NCI-H1048 (cell line): ENCODE data around the gene SETBP1.

ENCODE experiments used
- DNase-seq: peaks from one replicate; lab custom pipeline; 2025; lab: John Stamatoyannopoulos, UW

SETBP1 gene

GRCh38 chr18:44842588-44843412 is 162.1 kb downstream of the SETBP1 start:
- DNase-seq, result no peak

DNA sequence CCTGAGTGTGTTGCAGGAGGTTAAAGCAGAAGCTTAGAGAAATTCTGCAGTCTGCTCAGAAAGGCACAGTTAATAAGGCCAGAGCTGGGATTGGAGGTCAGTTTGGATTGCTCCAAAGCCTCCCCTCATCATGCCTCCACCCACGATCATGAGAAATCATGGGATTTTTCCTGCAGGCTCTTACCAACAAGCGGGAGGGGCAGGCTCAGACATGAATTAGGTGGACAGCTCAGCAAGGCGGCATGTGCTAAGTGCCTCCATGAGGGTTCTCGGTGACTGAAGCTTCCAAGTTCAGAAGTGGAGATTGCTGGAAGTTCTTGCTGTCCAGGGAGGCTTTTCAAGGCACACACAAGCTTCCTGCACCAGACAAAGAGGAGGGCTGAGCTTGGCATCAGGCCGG is 163.8 kb downstream of the SETBP1 start:
- DNase-seq, result no peak

DNA sequence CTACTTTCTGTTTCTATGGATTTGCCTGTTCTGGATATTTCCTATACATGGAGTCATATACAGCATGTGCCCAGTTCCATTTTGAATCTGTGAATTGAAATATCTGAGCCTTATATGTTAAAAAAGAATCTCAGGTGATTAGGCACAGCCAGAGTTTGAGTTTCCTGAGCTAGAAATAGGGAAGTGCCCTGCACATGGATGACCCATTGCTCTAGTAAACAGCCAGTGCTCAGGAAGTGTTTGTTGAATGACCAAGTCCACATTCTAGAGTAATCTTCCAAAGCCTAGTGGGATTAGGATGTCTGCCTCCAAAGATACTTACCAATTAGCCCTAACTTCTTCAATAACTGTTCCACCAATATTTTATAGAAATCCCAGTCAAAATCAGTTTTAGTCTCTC is 165.8 kb downstream of the SETBP1 start:
- DNase-seq, result no peak

- no peak for DNase-seq
These were observed 168.1 kb downstream of the SETBP1 start for GRCh38 chr18:44848644-44849335.

DNA sequence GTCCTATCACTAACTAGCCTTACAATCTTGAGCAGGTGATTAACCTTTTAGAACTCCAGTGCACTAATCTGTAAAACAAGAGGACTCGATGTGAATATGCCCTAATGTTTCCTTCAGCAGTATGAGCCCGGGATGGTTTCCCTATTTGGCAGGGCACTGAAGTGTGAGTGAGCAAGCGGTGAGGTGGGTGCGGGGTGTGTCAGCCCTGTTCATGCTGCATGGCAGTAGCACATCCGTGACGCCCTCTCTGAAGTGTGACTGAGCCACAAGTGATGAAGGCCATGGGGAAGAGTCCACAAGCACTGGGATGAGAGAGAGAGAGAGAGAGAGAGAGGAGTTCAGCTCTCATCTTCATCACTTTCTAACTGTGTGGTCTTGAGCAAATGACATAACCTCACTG is 168.7 kb downstream of the SETBP1 start:
- DNase-seq, result no peak

GRCh38 chr18:44850001-44850400 is 169.3 kb downstream of the SETBP1 start:
- DNase-seq, result no peak

- DNase-seq, result no peak
These were observed 171.4 kb downstream of the SETBP1 start for GRCh38 chr18:44851856-44852621.

- DNase-seq, result no peak
These were observed 172.1 kb downstream of the SETBP1 start for GRCh38 chr18:44852818-44853217.

DNA sequence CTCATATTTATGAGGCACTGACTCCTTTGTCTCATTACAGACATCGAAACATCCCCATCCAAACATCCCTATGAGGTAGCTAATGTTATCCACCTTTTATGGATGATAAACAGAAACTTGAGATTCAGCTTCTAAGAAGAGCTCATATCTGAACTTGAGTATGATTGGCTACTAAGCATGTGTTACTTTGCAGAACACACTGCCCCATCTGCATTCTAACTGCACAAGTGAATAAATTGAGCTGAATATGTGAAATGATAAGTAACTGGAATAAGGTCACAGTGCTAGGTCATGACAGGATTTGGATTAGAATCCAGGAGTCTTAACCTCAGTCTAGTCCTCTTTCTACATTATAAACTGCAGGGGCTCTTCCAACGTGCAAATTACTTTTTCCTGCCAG is 172.7 kb downstream of the SETBP1 start:
- no peak for DNase-seq

GRCh38 chr18:44855681-44856080 is 175.0 kb downstream of the SETBP1 start:
- no peak for DNase-seq

GRCh38 chr18:44856157-44856556 is 175.5 kb downstream of the SETBP1 start:
- DNase-seq, result no peak

DNA sequence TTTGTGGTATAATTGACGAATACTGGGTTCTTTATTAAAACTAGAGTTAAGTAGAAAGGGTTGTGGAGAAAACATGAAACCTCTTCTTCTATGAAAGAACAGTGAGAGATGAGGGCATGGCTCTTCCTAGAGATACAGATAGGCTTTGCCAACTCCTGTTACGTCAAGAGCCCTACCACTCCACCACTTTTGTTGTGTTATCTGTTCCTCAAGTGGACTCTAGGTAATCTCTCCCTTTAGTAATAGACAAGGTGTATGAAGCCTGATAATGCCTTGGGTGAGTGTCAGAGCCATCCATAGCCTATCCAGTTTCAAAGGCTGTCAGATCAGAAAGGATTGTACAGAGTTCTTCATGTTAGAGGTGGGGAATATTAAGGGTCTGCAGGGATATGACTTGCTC is 176.4 kb downstream of the SETBP1 start:
- no peak for DNase-seq

DNA sequence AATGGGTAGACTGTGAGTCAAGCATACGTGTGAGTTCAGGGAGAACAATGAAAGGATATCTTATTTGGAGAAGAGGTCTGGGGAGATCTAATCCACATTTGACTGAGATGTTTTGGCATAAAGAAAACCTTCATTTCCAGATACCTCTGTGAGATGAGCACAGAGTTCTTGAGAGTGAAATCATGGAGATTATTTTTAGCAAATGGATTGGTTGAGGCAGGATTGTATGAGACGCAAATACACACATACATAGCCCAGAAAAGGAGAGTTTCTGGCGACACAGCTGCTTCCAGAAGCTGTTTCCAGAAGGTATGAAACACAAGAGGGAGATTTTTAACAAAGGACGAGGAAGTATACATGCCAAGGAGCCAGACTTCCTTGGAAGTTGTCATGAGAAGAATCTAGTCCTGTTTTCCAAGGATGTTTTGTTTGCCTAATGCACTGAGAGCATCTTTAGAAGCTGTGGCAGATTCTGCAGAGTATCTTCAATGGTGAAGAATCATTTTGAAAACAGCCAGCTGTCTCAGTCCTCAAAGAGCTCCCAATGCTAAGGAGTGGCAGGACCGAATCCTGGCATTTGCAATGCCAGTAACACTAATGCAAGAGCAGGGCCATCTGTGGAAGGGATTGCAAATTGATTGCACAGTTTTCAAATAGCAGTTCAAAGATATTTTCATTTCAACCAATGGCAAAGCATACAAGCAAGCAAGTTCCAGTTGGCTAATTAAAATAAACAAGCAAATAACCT is 177.2 kb downstream of the SETBP1 start:
- DNase-seq, result no peak

DNA sequence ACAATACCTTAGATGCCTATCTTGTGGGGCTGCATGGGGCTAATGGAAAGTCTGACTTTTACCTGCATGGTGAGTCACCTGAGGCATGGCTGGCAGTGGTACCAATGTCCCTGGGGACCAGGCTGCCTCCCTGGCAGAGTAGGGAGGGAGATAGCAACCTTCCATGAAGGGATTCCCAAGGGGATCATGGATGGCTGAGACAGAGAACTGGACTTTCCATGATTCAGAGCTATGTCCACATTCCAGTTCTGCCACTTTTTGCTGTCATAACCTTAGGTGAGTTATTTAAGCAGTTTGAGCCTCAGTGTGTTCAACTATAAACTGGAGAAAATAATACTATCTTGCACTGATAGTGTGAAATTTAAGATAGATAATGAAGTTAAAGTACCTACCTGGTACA is 178.6 kb downstream of the SETBP1 start:
- DNase-seq, result no peak

DNA sequence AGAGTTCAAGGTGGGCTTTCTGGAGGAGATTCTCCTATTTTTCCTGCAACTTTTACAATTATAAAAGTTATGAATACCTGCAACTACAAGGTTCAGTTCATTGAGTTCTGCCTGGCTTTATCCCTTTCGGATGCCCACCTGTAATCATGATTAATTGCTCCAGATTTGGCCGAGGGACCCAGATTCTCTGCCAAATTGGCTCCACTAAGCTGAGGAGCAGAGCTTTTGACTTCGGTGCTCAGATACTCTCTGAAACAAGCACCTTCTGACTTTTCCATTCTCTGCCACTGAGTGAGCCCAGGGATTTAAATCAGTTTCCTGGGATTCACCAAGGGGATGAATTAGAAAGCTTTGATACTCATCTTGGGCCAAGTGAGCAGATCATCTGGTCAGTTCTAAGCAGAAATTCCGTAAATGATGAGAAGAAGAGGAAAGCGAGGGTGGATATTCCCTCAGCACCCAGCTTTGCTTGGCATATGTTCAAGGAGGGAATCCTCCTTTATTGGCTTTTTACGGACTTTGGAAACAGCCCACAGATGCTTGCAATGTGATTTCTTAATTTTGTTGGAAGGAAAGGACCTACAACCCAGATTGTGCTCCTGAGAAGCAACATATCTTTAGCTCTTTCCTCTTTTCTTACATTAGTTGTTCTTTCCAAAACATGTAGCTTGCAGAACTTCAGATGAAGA is 179.2 kb downstream of the SETBP1 start:
- DNase-seq, result no peak

- DNase-seq, result no peak
These were observed 181.4 kb downstream of the SETBP1 start for GRCh38 chr18:44862112-44862511.

DNA sequence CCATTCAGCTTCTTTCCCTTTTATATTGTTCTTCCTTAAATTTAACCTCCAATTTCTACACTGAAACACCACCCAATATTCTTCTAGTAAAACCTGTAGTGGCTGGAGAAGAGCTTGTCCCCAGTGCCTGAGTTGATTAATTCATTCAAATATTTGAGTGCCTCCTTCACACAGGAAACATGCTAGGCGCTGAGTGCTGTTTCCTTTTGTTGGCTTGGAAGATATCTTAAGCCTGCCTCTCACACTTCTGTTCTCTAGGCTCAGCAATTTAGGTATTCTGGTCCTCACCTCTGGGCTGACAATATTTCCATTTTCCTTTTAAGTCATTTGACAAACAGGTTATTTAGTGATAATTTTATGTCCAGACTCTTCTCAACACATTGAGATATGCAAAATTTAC is 185.4 kb downstream of the SETBP1 start:
- DNase-seq, result no peak

DNA sequence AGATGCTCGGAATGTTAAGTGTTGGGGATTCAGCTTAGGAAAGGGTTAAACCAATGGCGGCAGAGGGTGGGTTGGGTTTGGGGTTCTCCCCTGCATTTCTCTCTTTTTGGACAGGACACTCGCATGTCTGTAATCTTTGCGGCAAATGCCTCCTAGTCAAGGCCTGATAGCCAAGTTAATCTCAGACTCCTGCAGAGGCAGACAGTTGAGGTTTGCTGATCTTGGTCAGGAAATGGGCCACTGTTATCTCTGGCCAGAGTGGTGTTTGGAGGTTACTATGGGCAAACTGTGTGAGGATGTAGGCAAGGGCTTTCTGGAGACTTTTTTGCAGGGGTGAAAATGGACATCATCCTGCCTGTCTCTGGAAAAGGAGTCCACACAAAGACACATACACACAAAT is 188.8 kb downstream of the SETBP1 start:
- DNase-seq, result no peak

DNA sequence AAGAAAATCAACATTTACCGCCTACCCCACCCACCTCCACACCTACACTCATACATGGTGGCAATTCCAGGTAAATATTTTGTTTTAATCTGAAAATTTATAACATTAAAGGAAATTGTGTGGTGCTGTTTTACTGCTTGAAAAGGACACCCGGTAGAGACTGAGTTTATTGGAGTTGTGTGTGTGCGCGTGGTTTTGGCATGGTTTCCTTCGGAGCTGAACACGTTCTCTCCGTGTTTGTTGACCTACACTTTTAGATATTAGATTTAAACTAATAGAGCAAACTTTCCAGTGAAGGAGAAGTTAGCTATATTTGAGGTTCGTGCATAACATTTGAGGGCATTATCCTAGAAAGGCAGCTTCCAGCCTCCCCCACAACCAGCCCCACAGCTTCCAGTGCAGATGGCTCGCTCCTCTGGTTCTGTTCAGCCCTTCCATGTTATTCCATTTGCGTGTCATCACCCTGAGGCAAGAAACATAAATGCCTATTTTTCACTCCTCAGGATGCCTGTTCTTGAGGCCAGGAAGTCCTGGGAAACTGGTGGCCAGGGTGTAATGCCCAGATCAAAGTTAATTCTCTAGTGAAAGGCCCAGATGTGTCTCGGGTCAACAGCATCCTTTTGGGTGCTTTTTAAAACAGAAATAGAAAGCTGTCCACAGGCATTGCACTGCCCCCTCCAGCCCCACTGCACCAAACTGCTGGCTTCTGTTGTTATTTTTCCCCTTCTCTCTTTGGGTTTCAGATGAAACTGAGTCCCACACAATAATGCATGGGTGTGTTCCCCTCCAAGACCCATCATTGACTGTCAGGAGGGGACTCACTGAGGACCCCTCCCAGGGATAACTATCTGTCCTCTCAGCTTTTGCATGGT is 190.2 kb downstream of the SETBP1 start:
- DNase-seq, result no peak

DNA sequence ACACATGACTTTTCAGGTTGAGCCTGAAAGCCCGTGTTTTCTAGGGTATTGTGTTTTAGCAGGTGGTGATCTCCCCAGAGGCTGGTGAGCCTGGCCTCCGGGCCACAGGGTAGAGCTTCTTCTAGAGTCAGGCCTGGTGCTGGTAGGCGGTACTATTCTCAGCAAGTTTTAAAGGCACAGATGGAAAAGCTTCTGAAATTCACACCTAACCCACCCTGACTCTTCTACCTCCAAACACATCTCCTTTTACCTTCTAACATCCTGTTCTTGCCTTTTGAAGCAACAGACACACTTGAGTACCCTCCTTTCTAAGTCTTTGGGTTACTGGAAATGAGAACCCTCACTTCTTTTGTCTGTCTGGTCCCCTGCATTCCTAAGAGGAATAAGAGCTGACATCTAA is 191.1 kb downstream of the SETBP1 start:
- DNase-seq, result no peak

DNA sequence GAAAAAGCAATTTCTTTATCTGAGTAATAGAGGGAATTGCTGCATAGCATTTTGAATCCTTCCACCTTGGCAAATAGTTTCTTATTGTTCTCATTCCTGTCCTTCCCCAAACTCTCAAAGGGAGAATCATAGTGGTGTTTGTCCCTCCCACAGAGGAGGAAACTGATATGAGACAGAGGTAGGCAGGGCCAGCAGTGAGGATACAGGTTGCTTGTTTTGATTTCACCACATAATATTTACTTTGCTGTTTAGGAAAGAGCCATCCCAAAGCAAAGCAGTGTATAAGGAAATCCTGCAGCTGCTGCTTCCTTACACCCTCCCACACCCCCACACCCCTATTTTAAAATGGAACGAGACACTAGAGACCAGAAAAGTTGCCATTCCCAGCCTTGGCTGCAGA is 195.3 kb downstream of the SETBP1 start:
- no peak for DNase-seq
